Tibial artery (tissue), 4 donors: Measurements from ENCODE around the gene SRGAP1.

Source experiments
- DNase-seq, 2 donors: peaks; one replicate each; pipeline ENCODE4 v3.0.0-alpha.2; 2019
- H3K27ac ChIP-seq, 2 donors: fragments of 200-600 bp; sonication (generic) in 1 of 2; 1 replicate in 1 of 2; 2 replicates in 1 of 2; pipeline ENCODE4 v1.5.1; 2018 to 2019; ENCODE audit warnings: mild to moderate bottlenecking in 1 of 2
- H3K27me3 ChIP-seq, 2 donors: fragments of 200-600 bp; sonication (generic) in 1 of 2; one replicate each; pipeline versions ENCODE4 v1.5.1 to v1.6.0; 2016 to 2019
- H3K36me3 ChIP-seq, 3 donors: fragments of 200-600 bp; sonication (generic) in 2 of 3; one replicate each; pipeline ENCODE4 v1.5.1; 2016 to 2019; ENCODE audit warnings: mild to moderate bottlenecking in 2 of 3
- H3K4me1 ChIP-seq, 4 donors: fragments of 200-600 bp; sonication (generic) in 2 of 4; 1 replicate in 3 of 4; 2 replicates in 1 of 4; pipeline ENCODE4 v1.5.1; 2016 to 2019
- H3K4me3 ChIP-seq, 2 donors: fragments of 200-600 bp; sonication (generic) in 1 of 2; 1 replicate in 1 of 2; 2 replicates in 1 of 2; pipeline ENCODE4 v1.5.1; 2018 to 2019; ENCODE audit warnings: mild to moderate bottlenecking in 2 of 2
- H3K9me3 ChIP-seq, 3 donors: fragments of 200-600 bp; sonication (generic) in 1 of 3; one replicate each; pipeline ENCODE4 v1.5.1; 2016 to 2019
- CTCF ChIP-seq, 2 experiments: fragments of 200-600 bp in 1 of 2; fragments of 450-650 bp in 1 of 2; IDR thresholded peaks; one replicate each; pipeline ENCODE4 v1.5.1; 2017 to 2019; ENCODE audit warnings: antibody characterized with exemption in 2 of 2, mild to moderate bottlenecking in 1 of 2, moderate library complexity in 1 of 2
- intact Hi-C: fragments of 100-400 bp; cut with DNase I; formaldehyde crosslinking; loops from one replicate; pipeline ENCODE4 v1.15.0; 2023; ENCODE audit warnings: low total_unique reads

SRGAP1 gene

GRCh38 chr12:63893170-63893569 lies 48.7 kb downstream of the SRGAP1 start:
- Histone ChIP-seq H3K4me1 (peaks cover 0 to 5% (median 0%) of the 10 kb centered on the region in 4 donors), H3K9me3 (no peaks in the 10 kb centered on the region), H3K27me3 (no peaks in the 10 kb centered on the region), H3K4me3 (no peak overlapping the region), H3K36me3 (peaks cover 0 to 5% (median 0%) of the 10 kb centered on the region in 3 donors), H3K27ac (no peak overlapping the region)
- DNase-seq, result no peak
- no peak for TF ChIP-seq CTCF (IDR thresholded peaks at IDR 0.05)
- intact Hi-C loops, result no loop called here

- intact Hi-C loops, result no loop called here
- H3K27me3 ChIP-seq, result no peaks in the 10 kb centered on the region
- no peak overlapping the region for H3K27ac ChIP-seq
- TF ChIP-seq CTCF (IDR thresholded peaks at IDR 0.05), result no peak
- H3K9me3 ChIP-seq, result no peaks in the 10 kb centered on the region
- peaks cover 0 to 5% (median 0%) of the 10 kb centered on the region in 4 donors for H3K4me1 ChIP-seq
- no peak overlapping the region for H3K4me3 ChIP-seq
- DNase-seq, result no peak
- H3K36me3 ChIP-seq, result peaks cover 0 to 5% (median 0%) of the 10 kb centered on the region in 3 donors
Measured at GRCh38 chr12:63894132-63894531, 49.6 kb downstream of the SRGAP1 start.

GRCh38 chr12:63895841-63896240 lies 51.3 kb downstream of the SRGAP1 start:
- intact Hi-C loops, result no loop called here

GRCh38 chr12:63897931-63898330 lies 53.4 kb downstream of the SRGAP1 start:
- intact Hi-C loops, result no loop called here
- TF ChIP-seq CTCF (IDR thresholded peaks at IDR 0.05), result no peak
- DNase-seq, result no peak
- no peak overlapping the region for H3K27ac ChIP-seq
- no peaks in the 10 kb centered on the region for H3K36me3 ChIP-seq
- H3K27me3 ChIP-seq, result no peaks in the 10 kb centered on the region
- H3K4me3 ChIP-seq, result no peak overlapping the region
- H3K9me3 ChIP-seq, result no peaks in the 10 kb centered on the region
- peaks cover 0 to 5% (median 1%) of the 10 kb centered on the region in 4 donors for H3K4me1 ChIP-seq

More at GRCh38 chr12:63895841-63896240, 51.3 kb downstream of the SRGAP1 start:
- Histone ChIP-seq H3K4me1 (peaks cover 0 to 5% (median 0%) of the 10 kb centered on the region in 4 donors), H3K27ac (no peak overlapping the region), H3K36me3 (peaks cover 0 to 5% (median 0%) of the 10 kb centered on the region in 3 donors), H3K9me3 (no peaks in the 10 kb centered on the region), H3K27me3 (no peaks in the 10 kb centered on the region), H3K4me3 (no peak overlapping the region)
- DNase-seq, result no peak
- no peak for TF ChIP-seq CTCF (IDR thresholded peaks at IDR 0.05)

- DNase-seq, result no peak
- Histone ChIP-seq H3K27ac (no peak overlapping the region), H3K9me3 (no peaks in the 10 kb centered on the region), H3K4me1 (peaks cover 0 to 5% (median 1%) of the 10 kb centered on the region in 4 donors), H3K36me3 (no peaks in the 10 kb centered on the region), H3K27me3 (no peaks in the 10 kb centered on the region), H3K4me3 (no peak overlapping the region)
- no peak for TF ChIP-seq CTCF (IDR thresholded peaks at IDR 0.05)
- intact Hi-C loops, result no loop called here
Measured at GRCh38 chr12:63898764-63899337, 54.4 kb downstream of the SRGAP1 start.
